Measurements from ENCODE around the gene CPED1.

Gene CPED1

GRCh38 chr7:121048195-121048594 lies 59.7 kb downstream of the CPED1 start:
- DNase-seq = no peak
- in situ Hi-C loops (cut with HindIII; ENCODE audit: low pct_ligation_motif_present, low sequenced_read_pairs) = no loop called here
- H3K4me3 ChIP-seq (ENCODE audit: low read depth, low read length) = no peak overlapping the region
- no peak overlapping the region for H3K27ac ChIP-seq
- no peaks in the 10 kb centered on the region for H3K27me3 ChIP-seq (replicated peaks)
- H3K36me3 ChIP-seq (replicated peaks) = no peaks in the 10 kb centered on the region
- no peak for TF ChIP-seq CTCF (IDR thresholded peaks at IDR 0.05; ENCODE audit: low read depth, low read length, missing control alignments)

GRCh38 chr7:121049028-121049791 lies 60.7 kb downstream of the CPED1 start:
- no peak for DNase-seq
- no peak overlapping the region for H3K27ac ChIP-seq
- H3K27me3 ChIP-seq (replicated peaks) = no peaks in the 10 kb centered on the region
- in situ Hi-C loops (cut with HindIII; ENCODE audit: low pct_ligation_motif_present, low sequenced_read_pairs) = no loop called here
- no peaks in the 10 kb centered on the region for H3K36me3 ChIP-seq (replicated peaks)
- no peak overlapping the region for H3K4me3 ChIP-seq (ENCODE audit: low read depth, low read length)
- no peak for TF ChIP-seq CTCF (IDR thresholded peaks at IDR 0.05; ENCODE audit: low read depth, low read length, missing control alignments)

GRCh38 chr7:121049897-121050296 lies 61.4 kb downstream of the CPED1 start:
- Histone ChIP-seq H3K27me3 (replicated peaks) (no peaks in the 10 kb centered on the region), H3K36me3 (replicated peaks) (no peaks in the 10 kb centered on the region), H3K4me3 (ENCODE audit: low read depth, low read length) (no peak overlapping the region), H3K27ac (no peak overlapping the region)
- TF ChIP-seq CTCF (IDR thresholded peaks at IDR 0.05; ENCODE audit: low read depth, low read length, missing control alignments) = no peak
- no peak for DNase-seq
- in situ Hi-C loops (cut with HindIII; ENCODE audit: low pct_ligation_motif_present, low sequenced_read_pairs) = no loop called here

GRCh38 chr7:121053219-121053618 lies 64.7 kb downstream of the CPED1 start:
- in situ Hi-C loops (cut with HindIII; ENCODE audit: low pct_ligation_motif_present, low sequenced_read_pairs) = no loop called here
- H3K36me3 ChIP-seq (replicated peaks) = no peaks in the 10 kb centered on the region
- DNase-seq = no peak
- no peak for TF ChIP-seq CTCF (IDR thresholded peaks at IDR 0.05; ENCODE audit: low read depth, low read length, missing control alignments)
- H3K27ac ChIP-seq = no peak overlapping the region
- H3K4me3 ChIP-seq (ENCODE audit: low read depth, low read length) = no peak overlapping the region
- no peaks in the 10 kb centered on the region for H3K27me3 ChIP-seq (replicated peaks)

GRCh38 chr7:121054925-121055324 lies 66.4 kb downstream of the CPED1 start:
- in situ Hi-C loops (cut with HindIII; ENCODE audit: low pct_ligation_motif_present, low sequenced_read_pairs) = no loop called here
- no peak for TF ChIP-seq CTCF (IDR thresholded peaks at IDR 0.05; ENCODE audit: low read depth, low read length, missing control alignments)
- Histone ChIP-seq H3K36me3 (replicated peaks) (no peaks in the 10 kb centered on the region), H3K27ac (no peak overlapping the region), H3K4me3 (ENCODE audit: low read depth, low read length) (no peak overlapping the region), H3K27me3 (replicated peaks) (no peaks in the 10 kb centered on the region)
- no peak for DNase-seq

- Histone ChIP-seq H3K36me3 (replicated peaks) (no peaks in the 10 kb centered on the region), H3K4me3 (ENCODE audit: low read depth, low read length) (no peak overlapping the region), H3K27me3 (replicated peaks) (no peaks in the 10 kb centered on the region), H3K27ac (no peak overlapping the region)
- in situ Hi-C loops (cut with HindIII; ENCODE audit: low pct_ligation_motif_present, low sequenced_read_pairs) = no loop called here
- no peak for DNase-seq
- no peak for TF ChIP-seq CTCF (IDR thresholded peaks at IDR 0.05; ENCODE audit: low read depth, low read length, missing control alignments)
Observed at GRCh38 chr7:121057878-121058277, 69.4 kb downstream of the CPED1 start.
